ENCODE data around the gene TAT. TPM values are rescaled to one million over a fixed set of nuclear protein-coding genes. Genes with fewer than 3 reads are reported as not detected.
"Not testable (repeated sequence)": the region's sequence is repeated elsewhere in the genome, so short reads cannot be mapped to it uniquely, and the experiment has no call there.

Gene TAT
- total and polyA plus RNA-seq, 2 donors from 2014 or later: not detected

- Histone ChIP-seq H3K4me1 (ENCODE audit: control insufficient read depth in 2 of 3, insufficient read depth in 2 of 3, low read depth in 1 of 3, low read length in 3 of 3) (no peaks in the 10 kb centered on the region), H3K9me3 (ENCODE audit: control insufficient read depth in 2 of 3, insufficient read depth in 1 of 3, low read length in 3 of 3) (no peaks in the 10 kb centered on the region), H3K27me3 (ENCODE audit: control insufficient read depth, insufficient read depth, low read length) (no peaks in the 10 kb centered on the region), H3K4me3 (ENCODE audit: low read length in 3 of 3) (no peak overlapping the region), H3K36me3 (ENCODE audit: control insufficient read depth in 2 of 3, insufficient read depth in 3 of 3, low read length in 3 of 3) (no peaks in the 10 kb centered on the region), H3K9ac (ENCODE audit: low read length in 3 of 3) (no peak overlapping the region), H3K27ac (ENCODE audit: low read depth in 2 of 2, low read length in 2 of 2) (no peak overlapping the region)
- intact Hi-C loops (cut with DNase I): no loop called here
- DNase-seq: no peak
- no peak for TF ChIP-seq CTCF (IDR thresholded peaks at IDR 0.05; ENCODE audit: borderline replicate concordance, extremely low read depth, insufficient read depth)
- no peak for FAIRE-seq
These were observed 8.4 kb upstream of the TAT start for GRCh38 chr16:71585318-71585703.

- no peak for TF ChIP-seq CTCF (IDR thresholded peaks at IDR 0.05; ENCODE audit: borderline replicate concordance, extremely low read depth, insufficient read depth)
- Histone ChIP-seq H3K27ac (ENCODE audit: low read depth in 2 of 2, low read length in 2 of 2) (no peak overlapping the region), H3K9ac (ENCODE audit: low read length in 3 of 3) (no peak overlapping the region), H3K4me3 (ENCODE audit: low read length in 3 of 3) (no peak overlapping the region), H3K9me3 (ENCODE audit: control insufficient read depth in 2 of 3, insufficient read depth in 1 of 3, low read length in 3 of 3) (no peaks in the 10 kb centered on the region), H3K27me3 (ENCODE audit: control insufficient read depth, insufficient read depth, low read length) (no peaks in the 10 kb centered on the region), H3K4me1 (ENCODE audit: control insufficient read depth in 2 of 3, insufficient read depth in 2 of 3, low read depth in 1 of 3, low read length in 3 of 3) (no peaks in the 10 kb centered on the region), H3K36me3 (ENCODE audit: control insufficient read depth in 2 of 3, insufficient read depth in 3 of 3, low read length in 3 of 3) (no peaks in the 10 kb centered on the region)
- FAIRE-seq (no peak), DNase-seq (no peak)
- intact Hi-C loops (cut with DNase I): no loop called here
These were observed 7.8 kb upstream of the TAT start for GRCh38 chr16:71584543-71585317.

GRCh38 chr16:71582553-71582848, 5.6 kb upstream of the TAT start:
- H3K9ac ChIP-seq (ENCODE audit: low read length in 3 of 3); intact Hi-C loops (cut with DNase I); H3K36me3 ChIP-seq (ENCODE audit: control insufficient read depth in 2 of 3, insufficient read depth in 3 of 3, low read length in 3 of 3); H3K27ac ChIP-seq (ENCODE audit: low read depth in 2 of 2, low read length in 2 of 2); H3K4me1 ChIP-seq (ENCODE audit: control insufficient read depth in 2 of 3, insufficient read depth in 2 of 3, low read depth in 1 of 3, low read length in 3 of 3); H3K4me3 ChIP-seq (ENCODE audit: low read length in 3 of 3); H3K27me3 ChIP-seq (ENCODE audit: control insufficient read depth, insufficient read depth, low read length); H3K9me3 ChIP-seq (ENCODE audit: control insufficient read depth in 2 of 3, insufficient read depth in 1 of 3, low read length in 3 of 3); DNase-seq; FAIRE-seq: not testable (repeated sequence)

GRCh38 chr16:71574702-71575101, 2.2 kb downstream of the TAT start:
- Histone ChIP-seq H3K27ac (ENCODE audit: low read depth in 2 of 2, low read length in 2 of 2) (no peak overlapping the region), H3K36me3 (ENCODE audit: control insufficient read depth in 2 of 3, insufficient read depth in 3 of 3, low read length in 3 of 3) (no peaks in the 10 kb centered on the region), H3K9ac (ENCODE audit: low read length in 3 of 3) (no peak overlapping the region), H3K9me3 (ENCODE audit: control insufficient read depth in 2 of 3, insufficient read depth in 1 of 3, low read length in 3 of 3) (no peaks in the 10 kb centered on the region), H3K27me3 (ENCODE audit: control insufficient read depth, insufficient read depth, low read length) (no peaks in the 10 kb centered on the region), H3K4me1 (ENCODE audit: control insufficient read depth in 2 of 3, insufficient read depth in 2 of 3, low read depth in 1 of 3, low read length in 3 of 3) (peaks cover 0 to 7% (median 0%) of the 10 kb centered on the region in 3 donors), H3K4me3 (ENCODE audit: low read length in 3 of 3) (no peak overlapping the region)
- intact Hi-C loops (cut with DNase I): no loop called here
- FAIRE-seq (no peak), DNase-seq (no peak)
- TF ChIP-seq CTCF (IDR thresholded peaks at IDR 0.05; ENCODE audit: borderline replicate concordance, extremely low read depth, insufficient read depth): no peak

Measured in kidney (tissue), 14 donors.